ENCODE data around the gene SLC35G4.
A peak's percentile ranks its signal among the peaks of the same experiment; 100 is the strongest.
"Not testable (repeated sequence)": the region's sequence is repeated elsewhere in the genome, so short reads cannot be mapped to it uniquely, and the experiment has no call there.

SLC35G4 gene

DNA sequence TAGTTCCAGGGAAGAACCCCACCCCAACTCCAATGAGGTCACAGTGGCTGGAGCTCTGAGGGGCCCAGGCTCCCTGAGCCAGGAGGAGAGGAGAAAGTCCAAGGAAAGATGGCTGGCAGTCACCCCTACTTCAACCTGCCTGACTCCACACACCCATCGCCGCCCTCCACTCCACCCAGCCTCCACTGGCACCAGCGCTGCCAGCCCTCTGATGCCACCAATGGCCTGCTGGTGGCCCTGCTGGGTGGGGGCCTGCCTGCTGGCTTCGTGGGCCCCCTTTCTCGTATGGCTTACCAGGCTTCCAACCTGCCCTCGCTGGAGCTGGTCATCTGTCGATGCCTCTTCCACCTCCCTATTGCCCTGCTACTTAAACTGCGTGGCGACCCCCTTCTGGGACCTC, at the start of gene SLC35G4:
SLC35G4 (plus strand) TSS at position 109 of the 400 bp plus-strand sequence; CDS start at position 109, 0 bp downstream.
- not testable (repeated sequence) for DNase-seq (ENCODE audit: low spot score)

DNA sequence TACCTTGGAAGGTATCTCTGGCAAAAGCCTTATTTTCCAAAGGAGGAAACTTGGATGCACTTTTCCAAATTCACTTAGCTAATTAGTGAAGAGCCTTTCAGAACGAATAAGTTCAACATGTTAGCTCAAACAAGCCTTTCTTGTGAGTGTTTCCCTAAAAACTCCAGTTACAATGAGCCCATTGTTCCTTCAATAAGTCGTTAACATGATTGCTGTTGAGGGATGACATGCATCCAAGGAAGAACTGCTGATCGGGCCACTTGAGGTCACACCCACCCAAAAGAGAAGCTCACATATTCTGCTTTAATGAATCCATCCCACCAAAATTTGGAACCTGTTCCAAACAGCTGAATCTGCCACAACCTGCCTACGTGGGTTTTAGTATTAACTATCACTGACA, 48.1 kb upstream of the SLC35G4 start:
- no peak for DNase-seq (ENCODE audit: low spot score)

DNA sequence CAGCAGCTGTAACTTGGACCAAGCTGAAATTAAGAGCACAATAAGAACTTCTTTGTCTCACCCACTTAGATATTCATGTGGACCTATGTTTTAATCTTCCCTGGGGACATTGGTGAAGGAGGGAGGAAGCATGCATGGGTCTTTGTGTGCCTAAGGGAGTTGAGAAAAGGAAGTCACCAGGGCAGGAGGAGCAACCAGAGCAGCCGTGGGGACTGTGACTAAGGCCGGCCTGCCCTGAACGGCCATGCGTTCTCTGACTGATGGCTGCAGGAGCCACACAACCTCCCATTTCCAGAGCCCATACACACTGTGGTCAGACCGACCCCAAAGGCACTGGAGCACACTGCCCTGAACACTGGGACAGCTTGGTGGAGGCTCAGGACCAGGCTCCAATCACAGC, 43.7 kb upstream of the SLC35G4 start:
- DNase-seq (ENCODE audit: low spot score): no peak

DNA sequence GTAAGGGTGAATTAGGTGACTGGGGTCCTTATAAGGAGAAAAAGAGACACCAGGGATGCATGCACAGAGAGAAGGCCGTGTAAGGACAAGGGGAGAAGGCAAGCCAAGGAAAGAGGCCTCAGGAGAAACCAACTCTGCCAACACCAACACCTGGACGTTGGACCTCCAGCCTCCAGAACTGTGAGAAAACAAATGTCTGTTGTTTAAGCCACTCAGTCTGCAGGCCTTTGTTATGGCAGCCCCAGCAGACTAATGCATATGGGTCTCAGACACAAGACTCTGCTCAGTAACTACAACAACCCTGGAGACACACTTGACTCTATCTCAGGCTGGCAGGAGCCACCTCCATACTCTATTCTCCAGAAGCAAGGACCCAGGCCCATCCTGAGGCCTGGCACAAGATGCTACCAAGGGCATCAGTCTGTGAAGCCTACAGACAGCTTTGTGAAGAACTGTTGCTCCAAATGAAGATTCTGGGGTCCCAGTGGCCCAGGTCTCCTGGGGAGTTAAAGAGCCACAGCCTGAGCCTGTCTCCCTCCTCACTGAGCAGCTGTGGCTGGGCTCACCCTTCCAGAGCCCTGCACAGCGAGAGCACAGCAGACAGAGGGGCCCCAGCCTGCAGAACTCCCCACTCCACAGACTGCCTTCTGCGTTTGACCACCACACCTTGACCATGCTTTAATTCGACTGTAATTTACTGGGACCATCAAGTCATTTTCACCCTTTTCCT, 43.0 kb upstream of the SLC35G4 start:
- no peak for DNase-seq (ENCODE audit: low spot score)

DNA sequence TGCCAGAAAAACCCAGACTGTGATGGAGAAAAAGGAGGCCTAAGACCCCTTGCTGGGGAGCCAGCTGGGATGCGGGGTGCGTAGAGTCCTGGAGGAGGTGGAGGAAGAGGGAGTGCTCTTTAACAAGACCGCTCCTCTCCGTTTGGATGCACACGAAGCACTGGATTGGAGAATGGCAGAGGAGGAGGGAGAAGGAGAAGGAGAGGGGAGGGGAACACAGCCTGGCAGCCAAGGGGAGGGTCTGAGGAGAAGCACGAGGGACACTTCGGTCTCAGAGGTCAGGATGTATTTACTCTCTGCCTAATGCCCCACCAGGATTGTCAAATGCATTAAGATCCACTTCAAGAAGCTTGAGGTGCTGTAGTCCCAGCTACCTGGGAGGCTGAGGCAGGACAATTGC, 42.0 kb upstream of the SLC35G4 start:
- no peak for DNase-seq (ENCODE audit: low spot score)

DNA sequence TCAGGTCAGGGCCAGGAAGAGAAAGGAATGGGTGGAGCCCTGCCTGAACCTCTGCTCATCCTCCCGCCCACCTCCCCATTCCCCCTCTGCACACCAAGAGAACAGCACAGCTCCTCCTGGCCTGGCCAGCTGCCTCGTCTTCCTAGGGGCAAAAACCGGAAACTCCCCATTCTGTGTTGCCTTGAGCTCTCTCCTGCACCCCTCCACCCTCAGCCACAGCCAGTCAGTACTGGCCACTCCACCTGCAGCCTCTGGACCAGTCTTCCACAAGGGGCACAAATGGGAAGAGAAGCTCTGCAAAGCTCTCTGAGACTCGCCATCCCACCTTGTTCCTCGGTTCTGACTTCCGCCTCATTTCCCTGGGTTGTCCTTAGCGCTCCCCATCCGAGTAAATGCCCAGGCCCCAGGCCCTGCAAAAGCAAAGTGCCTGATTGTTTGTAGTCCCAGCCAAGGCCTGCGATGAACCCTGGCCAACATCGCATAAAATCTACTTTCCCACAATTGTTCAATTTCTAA, 39.3 kb upstream of the SLC35G4 start:
- DNase-seq (ENCODE audit: low spot score): no peak

DNA sequence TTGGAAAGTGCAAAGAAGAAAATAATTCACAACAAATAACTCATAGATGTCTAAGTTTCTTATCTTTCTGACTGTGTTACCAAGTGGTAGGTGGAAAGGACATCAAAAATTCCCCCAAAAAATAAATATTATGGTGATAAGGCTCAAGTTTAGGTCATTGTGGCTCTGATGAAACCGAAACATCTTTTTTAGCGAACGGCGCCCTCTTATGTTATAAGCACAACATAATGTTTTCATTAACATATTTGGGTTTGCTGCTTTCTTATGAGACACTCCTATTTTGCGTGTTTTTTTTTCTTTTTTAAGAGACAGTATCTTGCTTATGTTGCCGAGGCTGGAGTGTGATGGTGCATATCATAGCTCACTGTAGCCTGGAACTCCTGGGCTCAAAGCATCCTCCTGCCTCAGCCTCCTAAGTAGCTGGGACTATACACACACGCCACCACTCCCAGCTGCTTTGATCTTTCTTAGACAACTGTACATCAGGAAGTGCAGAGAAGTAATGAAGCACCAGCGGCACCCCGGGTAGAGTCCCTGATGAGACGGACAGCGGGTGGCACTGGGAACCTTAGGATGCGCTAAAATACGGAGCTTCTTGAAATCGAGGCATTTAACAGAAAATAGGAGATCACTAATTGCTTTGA, 38.5 kb upstream of the SLC35G4 start:
- DNase-seq (ENCODE audit: low spot score): no peak

DNA sequence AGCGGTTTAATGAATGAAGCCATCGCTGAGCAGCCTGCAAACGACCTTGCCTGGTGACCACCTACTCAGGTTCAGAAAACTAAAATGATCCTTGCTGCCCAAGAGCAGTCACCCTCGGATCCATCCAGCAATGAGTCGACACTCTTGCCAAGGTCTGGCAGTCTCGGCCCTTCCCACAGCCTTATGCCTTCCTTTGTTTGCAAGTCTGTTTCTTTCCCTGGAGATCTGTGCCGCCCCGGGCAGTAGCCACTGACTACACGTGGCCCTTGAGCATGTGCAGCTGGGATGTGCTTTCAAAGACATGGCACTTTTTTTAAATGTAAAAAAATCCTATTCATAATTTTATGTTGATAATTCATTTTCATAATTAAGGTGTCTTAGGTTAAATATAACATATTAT, 37.2 kb upstream of the SLC35G4 start:
- DNase-seq (ENCODE audit: low spot score): no peak

DNA sequence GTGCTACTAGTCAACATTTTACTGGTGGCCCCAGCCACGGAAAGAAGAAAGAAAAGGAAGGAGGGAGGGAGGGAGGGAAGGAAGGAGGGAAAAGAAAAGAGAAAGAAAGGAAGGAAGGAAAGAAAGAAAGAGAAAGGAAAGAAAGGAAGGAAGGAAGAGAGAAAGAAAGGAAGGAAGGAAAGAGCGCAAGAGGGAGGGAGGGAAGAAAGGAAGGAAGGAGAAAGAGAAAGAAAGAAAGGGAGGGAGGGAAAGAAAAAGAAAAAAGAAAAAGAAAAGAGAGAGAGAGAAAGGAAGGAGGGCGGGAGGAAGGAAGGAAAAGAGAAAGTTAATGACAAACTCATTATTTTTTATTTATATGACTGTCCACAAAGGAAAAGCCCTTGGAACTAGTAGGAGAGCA, 34.9 kb upstream of the SLC35G4 start:
- DNase-seq (ENCODE audit: low spot score): no peak

DNA sequence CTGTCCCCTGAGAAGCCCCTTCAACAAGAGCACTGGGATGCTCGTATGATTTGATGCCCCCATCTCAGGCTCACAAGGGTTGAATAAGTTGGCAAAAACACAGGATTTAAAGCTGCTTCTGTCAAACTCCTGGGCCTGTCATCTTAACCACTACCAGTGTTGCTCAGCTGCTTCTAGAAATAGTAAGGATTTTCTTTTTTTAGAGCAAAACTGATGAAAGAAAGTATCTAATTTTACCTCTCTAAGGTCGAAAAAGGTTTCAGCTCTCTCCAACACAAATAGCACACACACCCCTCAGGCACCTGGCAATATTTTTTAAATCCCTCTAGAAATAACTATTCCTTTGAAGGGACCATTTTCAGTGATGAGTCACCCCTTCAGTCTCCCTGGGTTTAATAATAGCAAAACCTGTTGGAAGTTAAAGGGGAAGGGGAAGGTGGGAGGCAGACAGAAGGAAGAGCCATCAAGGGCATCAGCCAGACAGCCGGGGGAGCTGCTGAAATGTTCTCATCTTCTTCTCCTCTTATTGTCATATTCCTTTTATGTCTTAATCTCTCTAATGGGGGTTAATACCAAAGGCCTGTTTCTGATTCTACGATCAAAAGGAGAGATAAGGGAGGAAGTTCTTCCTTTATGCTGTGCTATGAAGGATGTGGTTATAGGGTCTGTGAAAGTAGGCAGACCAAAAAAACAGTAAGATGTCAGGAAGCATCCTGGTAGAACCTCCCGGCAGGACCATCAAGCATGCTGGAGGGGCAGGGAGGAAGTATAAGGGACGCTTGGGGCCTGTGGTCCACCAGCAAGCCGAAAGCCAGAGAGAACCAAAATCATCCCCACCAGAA, 31.9 kb upstream of the SLC35G4 start:
- DNase-seq (ENCODE audit: low spot score): no peak

DNA sequence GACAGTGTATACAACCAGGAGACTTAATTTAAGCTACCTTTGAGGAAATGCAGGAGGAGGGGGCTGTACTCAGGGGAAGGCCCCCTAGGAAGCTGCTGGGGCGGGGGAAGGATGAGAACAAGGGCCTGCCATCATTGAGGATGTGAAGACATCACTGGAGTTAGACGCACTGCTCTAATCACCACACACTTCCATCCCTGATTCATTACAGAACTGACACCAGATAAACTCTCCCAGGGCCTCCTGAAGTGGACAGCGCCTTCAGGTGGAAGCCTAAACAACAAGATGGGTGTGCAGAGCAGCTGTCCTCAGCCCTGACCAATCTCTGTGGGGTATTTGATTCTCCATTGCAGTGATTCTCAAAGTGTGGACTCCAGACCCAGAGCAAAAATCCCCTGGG, 30.6 kb upstream of the SLC35G4 start:
- DNase-seq (ENCODE audit: low spot score): no peak

DNA sequence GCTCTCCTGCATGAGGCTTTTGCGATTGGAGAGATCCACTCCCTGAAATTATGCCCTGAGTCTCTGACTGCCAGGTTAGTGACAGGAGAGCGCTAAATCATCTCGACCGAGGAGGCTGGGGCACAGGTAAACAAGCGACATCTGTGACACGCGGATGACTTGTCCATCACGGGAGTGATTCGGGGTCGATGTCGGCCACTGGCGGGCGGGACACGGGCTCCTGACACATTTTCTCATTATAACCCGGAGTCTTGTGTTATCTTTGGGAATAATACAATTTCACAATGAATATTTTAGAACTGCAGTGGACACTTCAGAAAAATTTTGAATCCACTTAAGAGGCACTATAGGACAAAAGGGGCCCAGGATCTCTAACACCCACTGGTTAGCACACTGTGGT, 29.5 kb upstream of the SLC35G4 start:
- no peak for DNase-seq (ENCODE audit: low spot score)

DNA sequence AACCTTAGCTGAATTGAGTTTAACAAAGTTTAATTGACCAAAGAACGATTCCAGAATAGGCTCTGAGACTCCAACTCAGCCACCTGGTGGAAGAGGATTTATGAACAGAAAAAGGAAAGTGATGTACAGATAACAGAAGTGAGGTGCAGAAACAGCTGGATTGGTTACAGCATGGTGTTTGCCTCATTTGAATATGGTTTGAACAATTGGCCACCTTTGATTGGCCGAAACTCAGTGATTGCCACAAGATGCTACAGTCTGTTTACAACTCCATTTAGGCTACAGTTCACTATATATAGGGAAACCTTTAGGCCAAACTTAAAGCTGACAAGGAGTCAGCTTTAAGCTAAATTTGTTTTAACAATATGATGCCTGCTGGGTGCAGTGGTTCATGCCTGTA, 28.1 kb upstream of the SLC35G4 start:
- no peak for DNase-seq (ENCODE audit: low spot score)

DNA sequence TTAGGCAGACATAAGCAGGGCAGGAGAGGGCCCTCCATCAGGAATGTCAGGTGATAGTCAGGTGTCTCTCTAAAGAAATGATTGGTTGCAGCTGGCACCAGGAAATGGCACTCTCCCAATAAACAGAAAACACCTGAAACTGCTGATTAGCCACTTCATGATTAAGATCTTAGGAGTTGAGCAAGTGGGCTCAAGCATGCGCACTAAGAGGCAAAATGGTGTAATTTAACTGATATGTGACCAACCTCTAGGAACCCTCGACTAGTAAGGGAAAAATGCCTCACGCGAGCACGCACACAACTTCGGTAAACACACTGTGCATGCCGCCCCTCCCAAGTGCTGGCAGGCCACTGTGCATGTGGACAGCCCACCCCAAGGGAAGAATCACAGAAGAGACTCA, 23.8 kb upstream of the SLC35G4 start:
- no peak for DNase-seq (ENCODE audit: low spot score)

DNA sequence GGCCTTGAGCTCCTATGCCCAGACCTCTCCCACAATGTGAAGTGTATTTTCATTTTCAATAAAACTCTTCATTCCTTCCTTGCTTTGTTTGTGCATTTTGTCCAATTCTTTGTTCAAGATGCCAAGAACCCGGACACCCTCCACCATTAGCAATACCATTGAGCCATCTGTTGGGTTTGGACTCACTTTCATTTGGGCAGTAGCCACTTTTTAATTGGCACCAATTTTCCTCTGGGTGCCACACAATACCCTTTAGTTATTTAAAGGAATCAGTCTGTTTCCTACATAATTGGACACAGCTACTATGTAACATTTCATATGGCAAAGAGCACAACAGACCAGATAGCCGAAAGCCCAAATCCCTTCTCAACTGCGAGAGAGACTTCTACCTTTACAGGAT, 22.5 kb upstream of the SLC35G4 start:
- no peak for DNase-seq (ENCODE audit: low spot score)

DNA sequence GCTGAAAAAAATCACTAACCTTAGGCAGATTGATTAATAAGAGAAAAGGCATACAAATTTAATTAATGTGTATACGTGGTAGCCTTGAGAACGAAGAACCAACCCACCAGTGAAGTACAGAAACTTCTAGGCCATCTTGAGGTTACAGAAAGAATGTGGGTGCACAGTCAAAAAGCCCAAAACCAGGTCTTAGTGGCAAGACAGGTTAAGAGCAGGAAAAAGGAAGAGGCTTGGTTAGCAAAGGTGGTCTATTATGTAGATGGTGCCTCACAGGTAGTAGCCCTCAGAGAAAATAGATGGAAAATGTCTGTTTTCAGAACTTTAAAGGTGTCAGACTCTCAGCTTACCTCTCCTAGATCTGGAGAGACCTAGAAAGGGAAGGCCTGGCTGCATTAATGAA, 22.0 kb upstream of the SLC35G4 start:
- no peak for DNase-seq (ENCODE audit: low spot score)

DNA sequence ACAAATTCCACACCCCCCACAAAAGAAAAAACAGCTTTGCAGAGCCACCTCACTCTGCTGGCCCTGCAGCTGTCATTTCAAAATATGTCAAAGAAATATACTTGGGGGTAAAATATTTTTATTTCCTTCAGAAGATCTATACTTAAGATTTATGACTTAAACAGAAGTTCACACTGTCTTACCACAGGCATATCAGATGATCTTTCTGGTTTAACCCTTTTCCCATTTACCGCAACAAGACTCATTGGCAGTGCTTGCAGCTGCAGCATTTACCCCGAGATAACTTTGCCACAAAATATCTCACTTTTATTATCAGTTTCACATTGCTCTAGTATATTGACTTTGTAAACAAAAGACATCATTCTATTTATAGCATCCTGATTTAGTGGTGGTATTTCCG, 21.6 kb upstream of the SLC35G4 start:
- DNase-seq (ENCODE audit: low spot score): no peak

DNA sequence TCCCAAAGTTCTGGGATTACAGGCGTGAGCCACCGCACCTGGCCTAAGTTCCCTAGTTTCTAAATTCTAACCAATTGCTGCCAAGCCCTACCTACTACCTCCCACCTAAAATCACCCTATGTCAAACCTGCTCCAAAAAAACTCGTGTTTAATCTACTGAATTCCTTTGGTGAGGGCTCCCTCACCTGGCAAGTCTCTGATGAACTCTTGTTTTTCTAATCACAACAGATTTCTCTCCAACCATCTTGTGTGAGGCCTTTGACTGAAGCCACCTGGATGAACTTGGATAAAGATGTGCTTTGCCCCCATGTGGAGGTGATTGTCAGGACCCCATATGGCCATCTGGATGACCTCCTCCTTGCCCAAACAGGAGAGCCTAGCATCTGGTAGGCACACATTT, 17.4 kb upstream of the SLC35G4 start:
- no peak for DNase-seq (ENCODE audit: low spot score)

DNA sequence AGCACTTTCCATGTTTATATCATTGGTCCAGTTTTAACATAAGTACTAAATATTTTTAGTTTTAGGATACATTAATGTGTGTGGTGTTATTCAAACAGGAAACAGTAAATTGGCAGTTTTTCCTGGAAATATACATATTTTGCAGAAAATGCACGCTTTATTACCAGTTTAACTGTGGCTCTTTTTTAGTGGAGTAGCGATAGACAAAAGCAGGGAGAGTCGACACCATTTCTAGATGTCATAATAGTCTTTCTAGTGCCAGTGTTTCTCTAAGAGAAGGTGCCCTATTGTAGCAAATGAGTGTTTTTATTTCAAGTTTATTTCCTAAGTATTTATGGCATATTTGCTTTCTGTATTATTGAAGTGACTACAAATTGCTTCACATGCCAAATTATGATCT, 9.1 kb upstream of the SLC35G4 start:
- no peak for DNase-seq (ENCODE audit: low spot score)

DNA sequence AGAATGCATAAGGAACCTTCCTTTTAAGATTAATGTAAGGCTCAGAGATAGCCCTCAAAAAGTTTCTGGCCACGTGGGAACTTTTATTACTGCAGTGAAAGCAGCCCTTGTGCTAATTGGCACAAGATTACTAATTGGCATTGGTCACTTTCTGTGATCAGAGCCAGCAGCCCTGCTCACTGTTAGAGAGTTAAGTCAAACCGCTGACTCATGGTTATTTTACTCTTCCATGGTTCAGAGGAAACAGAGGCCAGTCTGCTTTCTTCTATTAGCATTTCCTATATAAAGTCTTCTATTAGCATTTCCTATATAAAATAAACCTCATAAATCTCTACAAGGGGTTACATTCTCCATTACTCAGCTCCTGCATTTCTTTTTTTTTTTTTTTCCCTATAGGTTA, 1.5 kb upstream of the SLC35G4 start:
- peak; percentile 11 for DNase-seq (ENCODE audit: low spot score)

DNA sequence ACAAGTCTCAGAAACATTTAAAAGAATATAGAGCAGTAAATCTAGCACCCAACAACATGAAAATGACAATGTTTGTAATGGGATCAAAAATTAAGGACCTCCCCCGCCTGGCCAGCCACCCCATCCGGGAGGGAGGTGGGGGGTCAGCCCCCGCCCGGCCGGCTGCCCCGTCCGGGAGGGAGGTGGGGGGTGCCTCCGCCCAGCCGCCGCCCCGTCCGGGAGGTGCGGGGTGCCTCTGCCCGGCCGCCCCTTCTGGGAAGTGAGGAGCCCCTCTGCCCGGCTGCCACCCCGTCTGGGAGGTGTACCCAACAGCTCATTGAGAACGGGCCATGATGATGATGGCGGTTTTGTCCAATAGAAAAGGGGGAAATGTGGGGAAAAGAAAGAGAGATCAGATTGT, 778 bp upstream of the SLC35G4 start:
- not testable (repeated sequence) for DNase-seq (ENCODE audit: low spot score)

DNA sequence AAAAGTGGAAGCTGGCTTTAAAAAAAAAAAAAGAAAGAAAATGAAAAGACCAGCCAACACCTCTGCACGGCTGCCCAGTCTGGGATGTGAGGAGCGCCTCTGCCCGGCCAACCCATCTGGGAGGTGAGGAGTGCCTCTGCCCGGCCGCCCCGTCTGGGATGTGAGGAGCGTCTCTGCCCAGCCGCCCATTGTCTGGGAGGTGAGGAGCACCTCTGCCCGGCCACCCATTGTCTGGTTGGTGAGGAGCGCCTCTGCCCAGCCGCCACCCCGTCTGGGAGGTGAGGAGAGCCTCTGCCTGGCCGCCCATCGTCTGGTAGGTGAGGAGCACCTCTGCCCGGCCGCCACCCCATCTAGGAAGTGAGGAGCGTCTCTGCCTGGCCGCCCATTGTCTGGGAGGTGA, 3.7 kb downstream of the SLC35G4 start:
- not testable (repeated sequence) for DNase-seq (ENCODE audit: low spot score)

DNA sequence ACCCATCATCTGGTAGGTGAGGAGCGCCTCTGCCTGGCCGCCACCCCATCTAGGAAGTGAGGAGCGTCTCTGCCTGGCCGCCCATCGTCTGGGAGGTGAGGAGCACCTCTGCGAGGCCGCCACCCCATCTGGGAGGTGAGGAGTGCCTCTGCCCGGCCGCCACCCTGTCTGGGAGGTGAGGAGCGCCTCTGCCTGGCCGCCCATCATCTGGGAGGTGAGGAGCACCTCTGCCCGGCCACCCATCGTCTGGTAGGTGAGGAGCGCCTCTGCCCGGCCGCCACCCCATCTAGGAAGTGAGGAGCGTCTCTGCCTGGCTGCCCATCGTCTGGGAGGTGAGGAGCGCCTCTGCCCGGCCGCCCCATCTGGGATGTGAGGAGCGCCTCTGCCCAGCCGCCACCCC, 4.2 kb downstream of the SLC35G4 start:
- DNase-seq (ENCODE audit: low spot score): not testable (repeated sequence)
